WERI-Rb-1 (cell line): ENCODE data around the gene RTEL1.
A peak's percentile ranks its signal among the peaks of the same experiment; 100 is the strongest.

Experiments
- DNase-seq: peaks from one replicate; pipeline ENCODE4 v3.0.0-alpha.2; 2020
- H3K27ac ChIP-seq: fragments of 250-450 bp; sonication (Bioruptor Pico); 2 replicates; pipeline ENCODE4 v1.5.1; 2020; ENCODE audit warnings: mild to moderate bottlenecking, moderate library complexity
- H3K27me3 ChIP-seq: fragments of 250-450 bp; sonication (Bioruptor Pico); 2 replicates; pipeline ENCODE4 v1.5.1; 2021; ENCODE audit warnings: mild to moderate bottlenecking, low read depth, moderate library complexity; ENCODE audit not compliant: insufficient read depth, severe bottlenecking
- H3K36me3 ChIP-seq: fragments of 250-450 bp; sonication (Bioruptor Pico); 2 replicates; pipeline ENCODE4 v1.5.1; 2020; ENCODE audit warnings: mild to moderate bottlenecking, moderate library complexity
- H3K4me3 ChIP-seq: 2 replicates; pipeline ENCODE4 v1.5.1; 2011; ENCODE audit warnings: low read depth, mild to moderate bottlenecking, control low read depth, low read length
- H3K9me3 ChIP-seq: fragments of 250-450 bp; sonication (Bioruptor Pico); 2 replicates; pipeline ENCODE4 v1.5.1; 2021; ENCODE audit warnings: mild to moderate bottlenecking, moderate library complexity; ENCODE audit not compliant: severe bottlenecking
- CTCF ChIP-seq: IDR thresholded peaks from 2 replicates; pipeline ENCODE4 v1.5.1; 2011; ENCODE audit warnings: low read depth, mild to moderate bottlenecking, control low read depth, inconsistent platforms, low read length

Gene RTEL1

GRCh38 chr20:63641146-63641791 lies 16.8 kb upstream of the RTEL1 start:
- no peak overlapping the region for H3K4me3 ChIP-seq
- no peak for DNase-seq
- H3K27me3 ChIP-seq = no peaks in the 10 kb centered on the region
- peaks cover 5% of the 10 kb centered on the region for H3K36me3 ChIP-seq
- H3K27ac ChIP-seq = no peak overlapping the region; the same call in 1 of the 2 replicates
- H3K9me3 ChIP-seq = no peaks in the 10 kb centered on the region
- no peak for TF ChIP-seq CTCF

DNA sequence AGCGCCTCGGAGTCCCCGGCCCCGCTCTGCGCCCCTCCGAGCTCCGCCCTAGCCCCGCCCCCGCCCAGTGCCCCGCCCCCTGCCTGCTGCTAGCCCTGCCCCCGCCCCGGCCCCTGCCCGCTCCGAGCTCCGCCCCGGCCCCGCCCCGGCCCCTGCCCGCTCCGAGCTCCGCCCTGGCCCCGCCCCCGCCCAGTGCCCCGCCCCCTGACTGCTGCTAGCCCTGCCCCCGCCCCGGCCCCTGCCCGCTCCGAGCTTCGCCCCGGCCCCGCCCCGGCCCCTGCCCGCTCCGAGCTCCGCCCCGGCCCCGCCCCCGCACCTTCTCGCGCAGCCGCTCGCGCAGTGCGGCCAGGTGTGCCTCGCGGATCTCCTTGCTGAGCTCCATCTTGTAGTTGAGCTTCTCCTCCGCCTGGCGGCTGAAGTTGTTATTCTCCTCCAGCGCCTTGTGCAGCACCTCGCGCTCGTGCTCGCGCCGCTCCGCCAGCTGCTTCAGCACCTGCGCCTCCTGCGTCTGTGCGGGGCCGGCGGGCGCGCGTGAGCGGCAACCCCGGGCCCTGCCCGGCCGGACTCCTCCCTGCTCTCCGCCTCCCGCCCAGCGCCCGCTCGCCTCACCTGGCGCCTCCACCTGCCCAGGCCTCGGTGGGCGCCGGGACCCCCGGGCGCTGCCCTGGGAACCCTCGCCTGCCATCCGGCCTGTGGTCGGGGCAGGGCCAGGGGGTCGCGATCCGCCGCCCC lies 16.2 kb upstream of the RTEL1 start:
- DNase-seq = peak; percentile 71
- no peak overlapping the region for H3K4me3 ChIP-seq
- peaks cover 5% of the 10 kb centered on the region for H3K36me3 ChIP-seq
- H3K27ac ChIP-seq = no peak overlapping the region
- H3K27me3 ChIP-seq = no peaks in the 10 kb centered on the region
- no peaks in the 10 kb centered on the region for H3K9me3 ChIP-seq
- TF ChIP-seq CTCF = no peak

DNA sequence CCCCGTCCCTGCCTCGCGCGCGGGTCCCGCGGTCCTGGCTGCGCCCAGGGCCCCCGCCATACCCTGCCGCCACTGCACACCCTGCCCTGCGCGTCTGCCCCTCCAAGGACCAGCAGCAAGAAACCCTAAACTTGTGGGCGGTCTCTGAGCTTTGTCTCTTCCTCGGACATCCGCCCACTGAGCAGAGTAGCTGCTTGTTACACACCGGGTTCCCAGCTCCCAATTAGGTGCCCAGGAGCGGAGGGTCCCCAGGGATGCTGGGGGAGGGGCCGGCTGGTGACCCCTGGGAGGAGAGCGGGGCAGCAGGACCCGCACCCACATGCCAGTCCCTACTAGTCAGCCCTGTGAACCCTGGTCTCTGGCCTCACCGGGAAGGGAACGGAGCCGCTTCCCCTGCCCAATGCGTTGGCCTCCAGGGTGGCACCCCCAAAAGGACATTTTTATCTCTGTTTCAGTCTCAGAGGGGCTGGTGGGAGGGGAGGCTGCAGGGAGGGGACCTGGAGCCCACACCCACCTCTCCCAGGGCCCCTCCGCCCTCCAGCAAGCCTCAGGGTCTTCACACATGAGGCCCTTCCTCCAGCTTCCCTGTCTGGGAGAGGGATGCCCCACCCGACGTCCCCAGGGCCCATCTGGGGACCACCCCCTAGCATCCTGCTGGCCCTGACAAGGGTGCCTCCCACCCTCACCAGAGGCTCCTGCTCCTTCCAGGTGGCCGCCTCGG lies 15.4 kb upstream of the RTEL1 start:
- Histone ChIP-seq H3K9me3 (no peaks in the 10 kb centered on the region), H3K4me3 (no peak overlapping the region), H3K27me3 (no peaks in the 10 kb centered on the region), H3K36me3 (peaks cover 5% of the 10 kb centered on the region), H3K27ac (no peak overlapping the region)
- no peak for TF ChIP-seq CTCF
- no peak for DNase-seq

DNA sequence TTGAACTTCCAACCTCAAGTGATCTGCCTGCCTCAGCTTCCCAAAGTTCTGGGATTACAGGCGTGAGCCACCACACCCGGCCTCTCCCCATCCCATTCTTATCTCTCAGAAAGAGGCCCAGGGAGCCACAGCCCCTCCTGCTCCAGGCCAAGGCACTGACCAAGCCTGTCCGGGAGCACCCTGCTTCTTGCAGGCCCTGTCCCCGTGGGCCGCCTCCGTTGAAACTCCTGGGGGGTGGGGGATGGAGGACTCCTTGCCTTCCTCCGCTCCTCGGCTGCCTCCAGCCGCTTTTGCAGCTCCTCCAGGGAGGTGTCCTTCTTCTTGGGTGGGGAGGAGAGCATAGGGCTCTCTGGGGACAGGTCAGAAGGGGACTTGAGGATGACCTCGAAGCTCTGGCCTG lies 14.6 kb upstream of the RTEL1 start:
- H3K27ac ChIP-seq = no peak overlapping the region
- TF ChIP-seq CTCF = no peak

GRCh38 chr20:63643946-63644345 lies 14.2 kb upstream of the RTEL1 start:
- no peak overlapping the region for H3K4me3 ChIP-seq
- H3K36me3 ChIP-seq = peaks cover 16% of the 10 kb centered on the region
- H3K27me3 ChIP-seq = no peaks in the 10 kb centered on the region
- no peak overlapping the region for H3K27ac ChIP-seq
- DNase-seq = no peak
- H3K9me3 ChIP-seq = no peaks in the 10 kb centered on the region
- no peak for TF ChIP-seq CTCF

More for the DNA sequence above, 14.6 kb upstream of the RTEL1 start:
- Histone ChIP-seq H3K4me3 (no peak overlapping the region), H3K9me3 (no peaks in the 10 kb centered on the region), H3K36me3 (peaks cover 12% of the 10 kb centered on the region), H3K27me3 (no peaks in the 10 kb centered on the region)
- DNase-seq = no peak
